HG03520 (cell line): ENCODE measurements around the gene AP3M1.
A peak's percentile ranks its signal among the peaks of the same experiment; 100 is the strongest.
"Not testable (repeated sequence)": the region's sequence is repeated elsewhere in the genome, so short reads cannot be mapped to it uniquely, and the experiment has no call there.

ENCODE experiments used
- ATAC-seq: cut with Tn5 transposase; IDR thresholded peaks from one replicate; pipeline ENCODE4 v1.9.1; 2021; ENCODE audit warnings: mild to moderate bottlenecking, moderate library complexity; ENCODE audit not compliant: unreplicated experiment

Gene AP3M1

GRCh38 chr10:74150204-74150989 is at the start of gene AP3M1:
TSS of gene AP3M1 (minus strand) at chr10:74150828. CDS start at chr10:74138379, 12,449 bp downstream.
- peak; percentile 36 for ATAC-seq

- no peak for ATAC-seq
Measured at GRCh38 chr10:74199315-74199714, 48.7 kb upstream of the AP3M1 start.

- no peak for ATAC-seq
Measured at GRCh38 chr10:74194999-74195398, 44.4 kb upstream of the AP3M1 start.

- ATAC-seq: no peak
Measured at GRCh38 chr10:74194545-74194944, 43.9 kb upstream of the AP3M1 start.

GRCh38 chr10:74190494-74190893 is 39.9 kb upstream of the AP3M1 start:
- no peak for ATAC-seq

GRCh38 chr10:74189999-74190421 is 39.4 kb upstream of the AP3M1 start:
- no peak for ATAC-seq

- ATAC-seq: not testable (repeated sequence)
Measured at GRCh38 chr10:74188617-74189016, 38.0 kb upstream of the AP3M1 start.

- ATAC-seq: no peak
Measured at GRCh38 chr10:74187237-74187636, 36.6 kb upstream of the AP3M1 start.

- no peak for ATAC-seq
Measured at GRCh38 chr10:74186678-74187077, 36.0 kb upstream of the AP3M1 start.

GRCh38 chr10:74179111-74179710 is 28.6 kb upstream of the AP3M1 start:
- no peak for ATAC-seq

GRCh38 chr10:74178042-74178791 is 27.6 kb upstream of the AP3M1 start:
- no peak for ATAC-seq

- no peak for ATAC-seq
Measured at GRCh38 chr10:74177140-74177677, 26.6 kb upstream of the AP3M1 start.

GRCh38 chr10:74176380-74177139 is 25.9 kb upstream of the AP3M1 start:
- peak; percentile 87 for ATAC-seq

- ATAC-seq: no peak
Measured at GRCh38 chr10:74175510-74176379, 25.1 kb upstream of the AP3M1 start.

GRCh38 chr10:74174521-74174920 is 23.9 kb upstream of the AP3M1 start:
- no peak for ATAC-seq

GRCh38 chr10:74171625-74172024 is 21.0 kb upstream of the AP3M1 start:
- no peak for ATAC-seq

- ATAC-seq: no peak
Measured at GRCh38 chr10:74167443-74167842, 16.8 kb upstream of the AP3M1 start.

- ATAC-seq: no peak
Measured at GRCh38 chr10:74165530-74165901, 14.9 kb upstream of the AP3M1 start.

- ATAC-seq: no peak
Measured at GRCh38 chr10:74164716-74165529, 14.3 kb upstream of the AP3M1 start.
